Upper lobe of left lung (tissue), 6 donors: ENCODE measurements around the gene FGF12. TPM values are rescaled to one million over a fixed set of nuclear protein-coding genes. Genes with fewer than 3 reads are reported as not detected.

Experiments used
- ATAC-seq, 2 donors: fragments of 200-7000 bp; cut with Tn5 transposase; one replicate each; pipeline ENCODE4 v1.9.1; 2022; ENCODE audit warnings: mild to moderate bottlenecking in 2 of 2, moderate library complexity in 2 of 2; ENCODE audit not compliant: low FRiP score in 2 of 2
- DNase-seq, 2 donors: peaks; one replicate each; pipeline ENCODE4 v3.0.0-alpha.2; 2019 to 2020
- H3K27ac ChIP-seq, 4 donors: fragments of 200-600 bp; sonication (generic); one replicate each; pipeline ENCODE4 v1.5.1; 2016 to 2019
- H3K27me3 ChIP-seq, 4 donors: fragments of 200-600 bp; sonication (generic); one replicate each; pipeline ENCODE4 v1.5.1; 2017 to 2019
- H3K36me3 ChIP-seq, 4 donors: fragments of 200-600 bp; sonication (generic); one replicate each; pipeline ENCODE4 v1.5.1; 2016 to 2019
- H3K4me1 ChIP-seq, 4 donors: fragments of 200-600 bp; sonication (generic); one replicate each; pipeline ENCODE4 v1.5.1; 2018 to 2019
- H3K4me3 ChIP-seq, 4 donors: fragments of 200-600 bp; sonication (generic); one replicate each; pipeline ENCODE4 v1.5.1; 2017 to 2019; ENCODE audit warnings: mild to moderate bottlenecking in 2 of 4, moderate library complexity in 1 of 4
- H3K9me3 ChIP-seq, 4 donors: fragments of 200-600 bp; sonication (generic); one replicate each; pipeline ENCODE4 v1.5.1; 2018 to 2019
- CTCF ChIP-seq, 6 experiments: fragments of 450-650 bp in 4 of 6; fragments of 200-600 bp in 2 of 6; sonication (generic) in 2 of 6; IDR thresholded peaks; one replicate each; pipeline ENCODE4 v1.5.1; 2016 to 2019; ENCODE audit warnings: antibody characterized with exemption in 6 of 6
- EP300 ChIP-seq, 4 donors: sonication (generic); formaldehyde crosslinking; IDR thresholded peaks; one replicate each; pipeline ENCODE4 v1.5.1; 2017; ENCODE audit warnings: antibody characterized with exemption in 4 of 4, control low read depth in 2 of 4
- POLR2A ChIP-seq, 4 donors: fragments of 450-650 bp; IDR thresholded peaks; one replicate each; pipeline ENCODE4 v1.5.1; 2016 to 2017; ENCODE audit warnings: antibody characterized with exemption in 4 of 4, mild to moderate bottlenecking in 2 of 4
- POLR2AphosphoS5 ChIP-seq, 2 donors: sonication (generic); formaldehyde crosslinking; IDR thresholded peaks; one replicate each; pipeline ENCODE4 v1.5.1; 2017; ENCODE audit warnings: antibody characterized with exemption in 2 of 2
- WGBS, 2 donors: methylation state at CpG; one replicate each; pipeline ENCODE4 v1.1.5; 2017 to 2018; 5-methylcytosine and 5-hydroxymethylcytosine counted together
- total RNA-seq, 6 donors: library from RNA; depleted of rRNA in 4 of 6; stranded (reverse); fragments of >200 nt in 4 of 6; gene quantifications; one replicate each; pipeline versions ENCODE4 v1.1.0 to v1.2.1, GENCODE V29; 2016 to 2021
- donor health status: DM: no; HTN: no; CAD: no; lungs with moderate emphysema.
- donor health status: DM: no; HTN: yes; CAD: no; lungs with severe emphysema.

FGF12 gene
- total RNA-seq, 6 donors from 2014 or later = 0.83 to 5.3 (median 2.2) TPM

GRCh38 chr3:192220915-192221314 lies 506.4 kb downstream of the FGF12 start:
- H3K4me1 ChIP-seq = no peaks in the 10 kb centered on the region
- ATAC-seq (no peak), DNase-seq (no peak)
- H3K27ac ChIP-seq = no peak overlapping the region
- no peak overlapping the region for H3K4me3 ChIP-seq
- no peaks in the 10 kb centered on the region for H3K36me3 ChIP-seq
- H3K27me3 ChIP-seq = no peaks in the 10 kb centered on the region
- TF ChIP-seq POLR2AphosphoS5 (IDR thresholded peaks at IDR 0.05) = no peak
- TF ChIP-seq CTCF (IDR thresholded peaks at IDR 0.05) = no peak
- TF ChIP-seq EP300 (IDR thresholded peaks at IDR 0.05) = no peak
- TF ChIP-seq POLR2A (IDR thresholded peaks at IDR 0.05) = no peak
- no peaks in the 10 kb centered on the region for H3K9me3 ChIP-seq
- 78 to 81% methylated on average over 1 of the region's 1 CpG for WGBS, 2 donors

- Histone ChIP-seq H3K27me3 (no peaks in the 10 kb centered on the region), H3K9me3 (no peaks in the 10 kb centered on the region), H3K4me1 (no peaks in the 10 kb centered on the region), H3K36me3 (no peaks in the 10 kb centered on the region), H3K27ac (no peak overlapping the region), H3K4me3 (no peak overlapping the region)
- ATAC-seq (no peak), DNase-seq (no peak)
- TF ChIP-seq EP300 (IDR thresholded peaks at IDR 0.05) (no peak), POLR2AphosphoS5 (IDR thresholded peaks at IDR 0.05) (no peak), POLR2A (IDR thresholded peaks at IDR 0.05) (no peak), CTCF (IDR thresholded peaks at IDR 0.05) (no peak)
Observed at GRCh38 chr3:192219926-192220325, 507.4 kb downstream of the FGF12 start.

GRCh38 chr3:192216067-192216466 lies 511.3 kb downstream of the FGF12 start:
- Histone ChIP-seq H3K4me1 (no peaks in the 10 kb centered on the region), H3K9me3 (no peaks in the 10 kb centered on the region), H3K4me3 (no peak overlapping the region), H3K36me3 (no peaks in the 10 kb centered on the region), H3K27me3 (no peaks in the 10 kb centered on the region), H3K27ac (no peak overlapping the region)
- TF ChIP-seq CTCF (IDR thresholded peaks at IDR 0.05) = no peak
- no peak for TF ChIP-seq EP300 (IDR thresholded peaks at IDR 0.05)
- TF ChIP-seq POLR2AphosphoS5 (IDR thresholded peaks at IDR 0.05) = no peak
- no peak for TF ChIP-seq POLR2A (IDR thresholded peaks at IDR 0.05)
- ATAC-seq = no peak
- 91 to 92% methylated on average over 2 of the region's 2 CpGs for WGBS, 2 donors
- DNase-seq = no peak

- Histone ChIP-seq H3K27ac (no peak overlapping the region), H3K4me3 (no peak overlapping the region), H3K4me1 (peaks cover 0 to under 1% (median 0%) of the 10 kb centered on the region in 4 donors), H3K36me3 (no peaks in the 10 kb centered on the region), H3K27me3 (no peaks in the 10 kb centered on the region), H3K9me3 (no peaks in the 10 kb centered on the region)
- no peak for TF ChIP-seq CTCF (IDR thresholded peaks at IDR 0.05)
- DNase-seq = no peak
- WGBS, 2 donors = 66 to 87% methylated on average over 7 of the region's 7 CpGs
- ATAC-seq = no peak
Observed at GRCh38 chr3:192212979-192213378, 514.4 kb downstream of the FGF12 start.

GRCh38 chr3:192212335-192212734 lies 515.0 kb downstream of the FGF12 start:
- Histone ChIP-seq H3K27me3 (no peaks in the 10 kb centered on the region), H3K27ac (no peak overlapping the region), H3K4me1 (peaks cover 0 to 5% (median 0%) of the 10 kb centered on the region in 4 donors), H3K4me3 (no peak overlapping the region), H3K9me3 (no peaks in the 10 kb centered on the region), H3K36me3 (no peaks in the 10 kb centered on the region)
- ATAC-seq = no peak
- DNase-seq = no peak
- 60 to 62% methylated on average over 2 of the region's 2 CpGs for WGBS, 2 donors
- TF ChIP-seq POLR2AphosphoS5 (IDR thresholded peaks at IDR 0.05) = no peak
- no peak for TF ChIP-seq EP300 (IDR thresholded peaks at IDR 0.05)
- no peak for TF ChIP-seq POLR2A (IDR thresholded peaks at IDR 0.05)
- no peak for TF ChIP-seq CTCF (IDR thresholded peaks at IDR 0.05)
